K562 (cell line): ENCODE data around the gene RNF34. TPM values are rescaled to one million over a fixed set of nuclear protein-coding genes. Genes with fewer than 3 reads are reported as not detected.

ENCODE experiments used
- ATF1 ChIP-seq, 2 experiments: fragments of 450-650 bp in 1 of 2; IDR thresholded peaks; 2 replicates each; pipeline ENCODE4 v1.6.1; 2016; ENCODE audit warnings: missing compliant biosample characterization in 1 of 2, missing genetic modification characterization in 1 of 2
- GABPB2 ChIP-seq: fragments of 250-450 bp; sonication (Bioruptor Pico); conservative IDR thresholded peaks from 2 replicates; pipeline ENCODE4 v1.5.1; 2021; ENCODE audit warnings: mild to moderate bottlenecking
- GATA2 ChIP-seq: sonication (generic); formaldehyde crosslinking; IDR thresholded peaks from 2 replicates; pipeline ENCODE4 v1.4.0; 2020; ENCODE audit warnings: mild to moderate bottlenecking, missing genetic modification reagents
- GATAD2A ChIP-seq: fragments of 450-650 bp; IDR thresholded peaks from 2 replicates; pipeline ENCODE4 v1.6.1; 2017
- HCFC1 ChIP-seq: IDR thresholded peaks from 2 replicates; pipeline ENCODE4 v1.6.1; 2012; ENCODE audit warnings: low read depth, low read length, improper control_type of control experiment
- ILF3 ChIP-seq: fragments of 450-650 bp; IDR thresholded peaks from 2 replicates; pipeline ENCODE4 v1.6.1; 2018; ENCODE audit warnings: antibody characterized with exemption, mild to moderate bottlenecking, moderate library complexity, borderline replicate concordance
- MCM7 ChIP-seq, 2 experiments: fragments of 450-650 bp; IDR thresholded peaks; 2 replicates each; pipeline ENCODE4 v1.6.1; 2016 to 2018
- NFE2L1 ChIP-seq: fragments of 450-650 bp; IDR thresholded peaks from 2 replicates; pipeline ENCODE4 v1.6.1; 2016; ENCODE audit warnings: missing genetic modification characterization, low read depth, mild to moderate bottlenecking, missing compliant biosample characterization, moderate library complexity, borderline replicate concordance
- NR1H2 ChIP-seq: sonication (generic); formaldehyde crosslinking; IDR thresholded peaks from 2 replicates; pipeline ENCODE4 v1.4.0; 2020; ENCODE audit warnings: mild to moderate bottlenecking, missing genetic modification reagents
- PURB ChIP-seq: sonication (generic); formaldehyde crosslinking; IDR thresholded peaks from 2 replicates; pipeline ENCODE4 v1.9.0; 2021; ENCODE audit warnings: low read depth, mild to moderate bottlenecking, missing genetic modification reagents
- RERE ChIP-seq: sonication (generic); formaldehyde crosslinking; IDR thresholded peaks from 2 replicates; pipeline ENCODE4 v1.8.0; 2023; ENCODE audit warnings: missing genetic modification reagents, mild to moderate bottlenecking, borderline replicate concordance
- SNAPC5 ChIP-seq: fragments of 250-450 bp; sonication (Bioruptor Pico); IDR thresholded peaks from 2 replicates; pipeline ENCODE4 v1.8.0; 2021; ENCODE audit warnings: moderate library complexity, mild to moderate bottlenecking, inconsistent platforms
- TCF7L2 ChIP-seq: fragments of 150-350 bp; IDR thresholded peaks from 2 replicates; pipeline ENCODE4 v1.6.1; 2016; ENCODE audit warnings: low read depth, mild to moderate bottlenecking, low read length, moderate library complexity
- TRIM28 ChIP-seq: fragments of 450-650 bp; IDR thresholded peaks from 2 replicates; pipeline ENCODE4 v1.6.1; 2017
- ZNF217 ChIP-seq: sonication (generic); formaldehyde crosslinking; IDR thresholded peaks from 2 replicates; pipeline ENCODE4 v1.8.0; 2022; ENCODE audit warnings: mild to moderate bottlenecking, missing genetic modification reagents
- ZNF239 ChIP-seq: fragments of 250-450 bp; sonication (Bioruptor Pico); IDR thresholded peaks from 2 replicates; pipeline ENCODE4 v1.4.0; 2020; ENCODE audit warnings: mild to moderate bottlenecking
- polyA plus RNA-seq, 8 experiments: library from polyadenylated mRNA; depleted of rRNA in 4 of 8; stranded (reverse) in 5 of 8; unstranded in 3 of 8; fragments of >200 nt; fragmentation: Nextera tagmentation in 2 of 8; fragmentation: Illumina TruSeq in 1 of 8; extraction: Ambion mirVana in 2 of 8; extraction: Trizol in 1 of 8; gene quantifications; 2 replicates each; pipeline versions ENCODE4 v1.2.1 to v1.2.3, GENCODE V29; 2011 to 2014; ENCODE audit warnings: inconsistent platforms in 1 of 8, missing spikeins in 1 of 8
- total RNA-seq, 7 experiments: library from RNA; depleted of rRNA in 6 of 7; stranded (reverse); fragments of >200 nt in 6 of 7; fragmentation: Illumina TruSeq in 2 of 7; extraction: Trizol in 2 of 7; gene quantifications; 2 replicates each; pipeline versions ENCODE4 v1.2.1 to v1.2.3, GENCODE V29; 2011 to 2021; ENCODE audit warnings: low replicate concordance in 1 of 7
- TF ChIP-seq, protein P1 (sequence below): fragments of 250-450 bp; sonication (Bioruptor Pico); IDR thresholded peaks from 2 replicates; pipeline ENCODE4 v1.8.0; 2022; ENCODE audit warnings: moderate library complexity, mild to moderate bottlenecking, inconsistent platforms
- TF ChIP-seq, protein P2 (sequence below), 3 experiments: fragments of 200-800 bp in 1 of 3; fragments of 250-450 bp in 1 of 3; fragments of 450-650 bp in 1 of 3; sonication (Bioruptor Pico) in 1 of 3; sonication (Bioruptor generic) in 1 of 3; formaldehyde crosslinking in 1 of 3; IDR thresholded peaks; 2 replicates each; pipeline versions ENCODE4 v1.6.1 to v1.8.0; 2016 to 2022; ENCODE audit warnings: mild to moderate bottlenecking in 2 of 3, missing genetic modification characterization in 2 of 3, missing compliant biosample characterization in 1 of 3, moderate library complexity in 1 of 3

RNF34 gene
- total and polyA plus RNA-seq, 9 of the 15 experiments (the other 6 are each of a cell fraction or from before 2014, with no cell fraction given): 41.7 to 88.9 (median 54.1) TPM

DNA sequence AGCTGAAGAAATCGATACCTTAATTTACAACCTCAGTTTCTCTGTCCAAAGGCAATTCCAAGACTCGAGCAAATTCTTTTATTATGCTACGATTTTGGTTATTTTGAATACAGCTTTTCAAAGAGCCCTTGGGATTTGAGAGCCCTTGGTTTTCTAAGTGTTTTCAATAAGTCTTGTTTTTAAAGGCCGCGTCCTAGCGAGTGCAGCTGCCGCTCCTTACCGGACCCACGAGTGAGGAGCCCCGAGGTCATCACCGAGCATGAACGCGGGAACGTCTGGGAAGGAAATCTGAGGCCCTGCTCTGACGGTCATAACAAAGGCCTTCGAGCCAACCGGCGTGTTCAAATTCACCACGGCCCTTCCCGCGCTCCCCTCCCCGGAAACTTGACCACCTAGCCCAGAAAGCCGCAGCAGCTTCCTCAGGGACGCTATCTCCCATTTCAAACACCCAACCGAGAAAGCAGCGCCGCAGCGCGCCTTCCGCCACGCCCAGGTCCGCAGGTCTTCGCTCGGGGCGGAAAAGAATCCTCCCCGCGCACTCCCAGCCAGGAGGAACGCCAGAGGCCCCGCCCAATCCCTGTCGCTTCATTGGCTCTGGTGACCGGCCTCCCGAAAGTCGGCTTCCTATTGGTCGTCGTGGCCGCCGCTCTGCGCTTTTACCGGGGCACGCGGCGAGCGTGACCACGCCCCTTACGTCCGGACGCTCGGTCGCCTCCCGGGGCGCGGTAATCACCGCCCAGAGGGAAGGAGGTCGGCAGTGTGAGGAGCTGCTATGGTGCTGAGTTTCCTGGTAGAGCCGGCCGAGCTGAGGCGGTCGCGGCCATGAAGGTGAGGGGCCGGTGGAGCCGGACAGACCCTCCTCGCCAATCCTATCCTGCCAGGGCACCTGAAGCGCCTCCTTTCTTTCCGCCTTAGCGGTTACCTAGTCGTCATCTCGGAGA, at the start of gene RNF34 (continued):
- TF ChIP-seq NR1H2 (CRISPR knock-in tag) (peak; percentile 34; the same call in 1 of the 2 replicates), MCM7 (IDR thresholded peaks at IDR 0.05) (no peak), RERE (CRISPR knock-in tag) (no peak), NFE2L1 (tag) (no peak), SNAPC5 (CRISPR knock-in tag) (no peak), GATAD2A (no peak), PURB (CRISPR knock-in tag) (no peak), ILF3 (no peak), GABPB2 (CRISPR knock-in tag) (no peak), HCFC1 (peak; percentile 79), TCF7L2 (no peak), ZNF239 (CRISPR knock-in tag) (no peak), ATF1 (CRISPR knock-in tag; IDR thresholded peaks at IDR 0.05) (no peak), ATF1 (tag; IDR thresholded peaks at IDR 0.05) (peak; percentile 89), TRIM28 (peak; percentile 56; the same call in 1 of the 2 replicates), ZNF217 (no peak), GATA2 (no peak)
- TF ChIP-seq, protein P1, sequence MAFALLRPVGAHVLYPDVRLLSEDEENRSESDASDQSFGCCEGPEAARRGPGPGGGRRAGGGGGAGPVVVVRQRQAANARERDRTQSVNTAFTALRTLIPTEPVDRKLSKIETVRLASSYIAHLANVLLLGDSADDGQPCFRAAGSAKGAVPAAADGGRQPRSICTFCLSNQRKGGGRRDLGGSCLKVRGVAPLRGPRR: no peak
- TF ChIP-seq, protein P2, sequence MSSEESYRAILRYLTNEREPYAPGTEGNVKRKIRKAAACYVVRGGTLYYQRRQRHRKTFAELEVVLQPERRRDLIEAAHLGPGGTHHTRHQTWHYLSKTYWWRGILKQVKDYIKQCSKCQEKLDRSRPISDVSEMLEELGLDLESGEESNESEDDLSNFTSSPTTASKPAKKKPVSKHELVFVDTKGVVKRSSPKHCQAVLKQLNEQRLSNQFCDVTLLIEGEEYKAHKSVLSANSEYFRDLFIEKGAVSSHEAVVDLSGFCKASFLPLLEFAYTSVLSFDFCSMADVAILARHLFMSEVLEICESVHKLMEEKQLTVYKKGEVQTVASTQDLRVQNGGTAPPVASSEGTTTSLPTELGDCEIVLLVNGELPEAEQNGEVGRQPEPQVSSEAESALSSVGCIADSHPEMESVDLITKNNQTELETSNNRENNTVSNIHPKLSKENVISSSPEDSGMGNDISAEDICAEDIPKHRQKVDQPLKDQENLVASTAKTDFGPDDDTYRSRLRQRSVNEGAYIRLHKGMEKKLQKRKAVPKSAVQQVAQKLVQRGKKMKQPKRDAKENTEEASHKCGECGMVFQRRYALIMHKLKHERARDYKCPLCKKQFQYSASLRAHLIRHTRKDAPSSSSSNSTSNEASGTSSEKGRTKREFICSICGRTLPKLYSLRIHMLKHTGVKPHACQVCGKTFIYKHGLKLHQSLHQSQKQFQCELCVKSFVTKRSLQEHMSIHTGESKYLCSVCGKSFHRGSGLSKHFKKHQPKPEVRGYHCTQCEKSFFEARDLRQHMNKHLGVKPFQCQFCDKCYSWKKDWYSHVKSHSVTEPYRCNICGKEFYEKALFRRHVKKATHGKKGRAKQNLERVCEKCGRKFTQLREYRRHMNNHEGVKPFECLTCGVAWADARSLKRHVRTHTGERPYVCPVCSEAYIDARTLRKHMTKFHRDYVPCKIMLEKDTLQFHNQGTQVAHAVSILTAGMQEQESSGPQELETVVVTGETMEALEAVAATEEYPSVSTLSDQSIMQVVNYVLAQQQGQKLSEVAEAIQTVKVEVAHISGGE (CRISPR knock-in tag; IDR thresholded peaks at IDR 0.05): peak in 1 of 3 experiments; percentile 83; a peak in 2 of 6 replicates
